WERI-Rb-1 (cell line): Measurements from ENCODE around the gene CD300LG.

Source experiments
- DNase-seq: peaks from one replicate; pipeline ENCODE4 v3.0.0-alpha.2; 2020
- H3K27ac ChIP-seq: fragments of 250-450 bp; sonication (Bioruptor Pico); 2 replicates; pipeline ENCODE4 v1.5.1; 2020; ENCODE audit warnings: mild to moderate bottlenecking, moderate library complexity
- H3K27me3 ChIP-seq: fragments of 250-450 bp; sonication (Bioruptor Pico); 2 replicates; pipeline ENCODE4 v1.5.1; 2021; ENCODE audit warnings: mild to moderate bottlenecking, low read depth, moderate library complexity; ENCODE audit not compliant: insufficient read depth, severe bottlenecking
- H3K36me3 ChIP-seq: fragments of 250-450 bp; sonication (Bioruptor Pico); 2 replicates; pipeline ENCODE4 v1.5.1; 2020; ENCODE audit warnings: mild to moderate bottlenecking, moderate library complexity
- H3K4me3 ChIP-seq: 2 replicates; pipeline ENCODE4 v1.5.1; 2011; ENCODE audit warnings: low read depth, mild to moderate bottlenecking, control low read depth, low read length
- H3K9me3 ChIP-seq: fragments of 250-450 bp; sonication (Bioruptor Pico); 2 replicates; pipeline ENCODE4 v1.5.1; 2021; ENCODE audit warnings: mild to moderate bottlenecking, moderate library complexity; ENCODE audit not compliant: severe bottlenecking
- TF ChIP-seq, protein P1 (sequence below): IDR thresholded peaks from 2 replicates; pipeline ENCODE4 v1.5.1; 2011; ENCODE audit warnings: low read depth, mild to moderate bottlenecking, control low read depth, inconsistent platforms, low read length

Gene CD300LG

DNA sequence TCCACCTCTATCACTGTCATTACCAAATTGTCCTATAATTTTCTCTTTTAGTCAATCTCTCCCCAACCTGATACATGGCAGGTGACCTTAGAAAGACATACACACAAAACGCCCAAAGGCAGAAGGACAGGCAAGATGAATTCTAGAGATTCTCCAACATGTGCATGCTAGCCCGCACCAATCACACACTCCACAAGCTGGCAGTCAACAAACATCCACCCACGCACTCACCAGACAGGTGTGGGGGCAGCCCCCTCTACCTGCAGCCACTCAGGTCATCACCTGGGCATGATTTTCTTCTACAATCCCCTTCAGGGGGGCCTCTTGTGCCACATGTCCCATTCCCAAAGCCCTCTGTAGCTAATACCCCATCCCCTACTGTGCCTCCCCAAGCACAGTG is 50.9 kb downstream of the CD300LG start:
- no peak for DNase-seq
- no peak overlapping the region for H3K4me3 ChIP-seq
- no peaks in the 10 kb centered on the region; the same call in 1 of the 2 replicates for H3K36me3 ChIP-seq
- TF ChIP-seq, protein P1, sequence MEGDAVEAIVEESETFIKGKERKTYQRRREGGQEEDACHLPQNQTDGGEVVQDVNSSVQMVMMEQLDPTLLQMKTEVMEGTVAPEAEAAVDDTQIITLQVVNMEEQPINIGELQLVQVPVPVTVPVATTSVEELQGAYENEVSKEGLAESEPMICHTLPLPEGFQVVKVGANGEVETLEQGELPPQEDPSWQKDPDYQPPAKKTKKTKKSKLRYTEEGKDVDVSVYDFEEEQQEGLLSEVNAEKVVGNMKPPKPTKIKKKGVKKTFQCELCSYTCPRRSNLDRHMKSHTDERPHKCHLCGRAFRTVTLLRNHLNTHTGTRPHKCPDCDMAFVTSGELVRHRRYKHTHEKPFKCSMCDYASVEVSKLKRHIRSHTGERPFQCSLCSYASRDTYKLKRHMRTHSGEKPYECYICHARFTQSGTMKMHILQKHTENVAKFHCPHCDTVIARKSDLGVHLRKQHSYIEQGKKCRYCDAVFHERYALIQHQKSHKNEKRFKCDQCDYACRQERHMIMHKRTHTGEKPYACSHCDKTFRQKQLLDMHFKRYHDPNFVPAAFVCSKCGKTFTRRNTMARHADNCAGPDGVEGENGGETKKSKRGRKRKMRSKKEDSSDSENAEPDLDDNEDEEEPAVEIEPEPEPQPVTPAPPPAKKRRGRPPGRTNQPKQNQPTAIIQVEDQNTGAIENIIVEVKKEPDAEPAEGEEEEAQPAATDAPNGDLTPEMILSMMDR, result no peak
- no peak overlapping the region for H3K27ac ChIP-seq
- H3K27me3 ChIP-seq, result no peaks in the 10 kb centered on the region
- no peaks in the 10 kb centered on the region for H3K9me3 ChIP-seq

DNA sequence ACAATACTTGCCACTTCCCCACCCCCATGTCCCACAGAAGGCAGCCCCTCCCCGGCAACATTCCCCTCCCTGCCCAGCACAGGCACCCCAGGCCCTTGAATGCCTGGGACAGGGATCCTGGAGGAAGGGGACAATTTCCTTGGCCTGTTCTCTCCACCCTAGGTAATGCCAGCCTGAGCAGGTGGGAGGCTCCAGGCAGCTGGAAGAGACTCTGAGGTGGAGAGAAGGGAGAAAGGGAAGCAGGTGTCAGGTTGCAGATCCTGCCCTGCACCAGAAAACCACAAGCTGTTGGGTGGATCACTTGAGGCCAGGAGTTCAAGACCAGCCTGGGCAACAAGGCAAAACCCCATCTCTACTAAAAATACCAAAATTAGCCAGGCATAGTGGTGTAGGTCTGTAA is 51.5 kb downstream of the CD300LG start:
- Histone ChIP-seq H3K27ac (no peak overlapping the region), H3K4me3 (no peak overlapping the region), H3K9me3 (no peaks in the 10 kb centered on the region), H3K36me3 (no peaks in the 10 kb centered on the region; the same call in 1 of the 2 replicates), H3K27me3 (no peaks in the 10 kb centered on the region)
- TF ChIP-seq, protein P1, result no peak
- no peak for DNase-seq

DNA sequence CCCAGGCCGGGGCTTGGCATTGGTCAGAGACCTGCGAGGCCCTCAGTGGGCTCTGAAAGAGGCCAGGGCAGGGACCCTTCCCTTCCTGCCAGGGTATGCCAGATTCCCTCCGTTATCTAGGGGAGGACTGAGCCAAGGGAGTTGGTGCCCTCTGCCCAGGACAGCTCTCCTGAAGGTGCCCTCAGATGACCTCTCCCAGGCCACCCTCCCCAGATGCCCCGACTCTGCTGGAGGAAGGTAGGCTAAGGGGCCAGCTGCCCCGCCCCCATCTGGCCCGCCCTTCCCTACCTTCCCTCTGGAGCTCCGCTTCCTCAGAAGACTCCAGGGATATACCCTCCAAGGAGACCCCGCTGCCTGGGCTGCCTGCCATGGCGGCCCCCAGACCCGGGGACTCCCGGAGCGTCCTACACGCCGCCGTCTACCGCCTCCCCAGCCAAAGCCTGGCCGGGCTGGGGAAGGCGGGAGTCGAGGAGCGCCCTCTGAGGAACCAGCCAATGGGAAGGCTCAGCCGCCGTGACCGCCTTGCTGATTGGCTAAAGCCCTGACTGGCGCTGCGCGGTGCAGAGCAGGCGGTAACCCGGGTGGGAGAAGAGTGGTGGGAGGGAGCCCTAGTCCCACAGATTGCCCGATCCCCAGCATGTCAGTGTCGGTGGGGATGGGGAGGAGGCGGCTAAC is 53.3 kb downstream of the CD300LG start:
- Histone ChIP-seq H3K4me3 (peak overlapping the region; percentile 67), H3K9me3 (no peaks in the 10 kb centered on the region), H3K27me3 (peaks cover 6% of the 10 kb centered on the region), H3K27ac (peak overlapping the region; percentile 45), H3K36me3 (no peaks in the 10 kb centered on the region; the same call in 1 of the 2 replicates)
- TF ChIP-seq, protein P1, result no peak
- peak; percentile 96 for DNase-seq

DNA sequence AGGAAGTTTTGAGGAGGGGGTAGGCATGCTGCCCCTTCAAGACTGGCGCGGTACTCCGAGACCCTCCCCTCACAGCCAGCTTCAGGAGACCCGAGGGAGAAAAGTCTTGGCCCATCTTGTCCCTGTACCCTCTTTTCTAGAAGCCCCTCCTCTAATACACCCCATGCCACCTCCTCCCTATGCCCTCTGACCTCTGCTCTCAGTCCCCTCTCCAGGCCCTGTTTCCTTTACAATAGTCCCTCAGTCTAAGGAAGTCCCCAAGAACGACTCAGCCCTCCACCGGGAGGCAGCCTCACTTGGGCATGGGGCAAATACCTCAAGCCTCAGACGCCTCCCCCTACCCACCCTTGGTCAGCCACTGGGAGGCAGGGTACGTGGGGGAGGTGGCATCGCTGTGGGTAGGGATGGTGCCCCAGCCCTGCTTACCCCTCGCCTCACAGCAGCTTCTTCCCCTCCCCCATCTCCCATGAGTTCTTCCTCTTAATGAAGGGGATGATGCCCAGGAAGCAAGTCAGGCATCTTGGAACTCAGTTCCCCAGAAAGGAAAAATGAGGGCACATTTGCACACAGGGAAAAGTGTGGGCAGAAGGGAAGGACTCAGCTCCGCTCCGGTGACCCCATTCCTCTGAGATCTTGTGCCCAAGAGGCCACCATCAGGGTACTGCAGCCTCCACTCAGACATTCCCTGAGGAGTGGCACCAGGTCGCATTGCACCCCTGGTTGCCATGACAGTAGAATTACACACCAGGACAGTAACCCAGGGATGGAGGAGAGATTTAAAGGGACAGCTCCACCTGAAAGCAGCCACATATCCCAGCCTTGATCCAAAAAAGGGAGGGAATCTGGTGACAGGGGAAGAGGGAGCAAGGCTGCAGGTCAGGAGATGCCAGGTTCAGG is 54.1 kb downstream of the CD300LG start:
- TF ChIP-seq, protein P1, result no peak
- Histone ChIP-seq H3K4me3 (peak overlapping the region; percentile 67), H3K9me3 (no peaks in the 10 kb centered on the region), H3K36me3 (no peaks in the 10 kb centered on the region), H3K27ac (no peak overlapping the region), H3K27me3 (peaks cover 14% of the 10 kb centered on the region)
- no peak for DNase-seq

DNA sequence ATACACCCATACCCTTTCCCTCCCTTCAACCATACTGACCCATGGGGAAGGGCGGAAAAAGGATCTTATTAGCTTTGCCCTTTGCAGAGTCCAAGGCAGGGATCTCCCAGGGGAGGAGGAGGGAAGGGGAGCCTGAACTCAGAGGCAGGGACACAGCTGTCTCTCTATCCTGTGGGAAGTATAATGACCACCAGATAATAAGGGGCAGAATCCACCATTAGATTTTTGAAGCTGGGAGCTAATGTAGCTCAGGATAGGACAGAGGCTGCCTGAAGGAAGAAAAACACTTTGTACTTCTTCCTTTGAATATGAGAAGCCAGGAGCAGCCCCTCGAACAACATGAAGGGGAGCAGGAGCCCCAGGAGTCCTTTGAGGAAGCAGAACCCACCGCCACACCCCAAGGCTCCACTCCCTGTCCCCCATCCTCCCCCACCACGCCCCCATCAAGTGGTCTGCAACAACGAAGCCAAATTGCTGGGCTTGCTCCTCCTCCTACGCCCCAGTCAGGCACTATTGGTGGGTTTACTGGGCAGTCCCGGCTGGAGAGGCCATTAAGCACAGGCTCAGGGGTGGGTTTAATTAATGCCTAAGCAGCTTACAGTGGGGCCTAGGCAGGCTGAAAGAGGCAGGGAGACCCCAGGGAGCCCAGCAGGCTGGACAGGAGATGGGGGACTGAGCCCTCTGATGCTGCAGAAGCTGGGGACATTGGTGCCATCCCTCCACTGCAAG is 55.0 kb downstream of the CD300LG start:
- no peak overlapping the region for H3K4me3 ChIP-seq
- H3K36me3 ChIP-seq, result no peaks in the 10 kb centered on the region
- no peak overlapping the region; the same call in 1 of the 2 replicates for H3K27ac ChIP-seq
- peaks cover 22% of the 10 kb centered on the region for H3K27me3 ChIP-seq
- no peaks in the 10 kb centered on the region for H3K9me3 ChIP-seq
- peak; percentile 80 for DNase-seq
- TF ChIP-seq, protein P1, result no peak
